Measurements from ENCODE around the gene OSBPL2.

DNA sequence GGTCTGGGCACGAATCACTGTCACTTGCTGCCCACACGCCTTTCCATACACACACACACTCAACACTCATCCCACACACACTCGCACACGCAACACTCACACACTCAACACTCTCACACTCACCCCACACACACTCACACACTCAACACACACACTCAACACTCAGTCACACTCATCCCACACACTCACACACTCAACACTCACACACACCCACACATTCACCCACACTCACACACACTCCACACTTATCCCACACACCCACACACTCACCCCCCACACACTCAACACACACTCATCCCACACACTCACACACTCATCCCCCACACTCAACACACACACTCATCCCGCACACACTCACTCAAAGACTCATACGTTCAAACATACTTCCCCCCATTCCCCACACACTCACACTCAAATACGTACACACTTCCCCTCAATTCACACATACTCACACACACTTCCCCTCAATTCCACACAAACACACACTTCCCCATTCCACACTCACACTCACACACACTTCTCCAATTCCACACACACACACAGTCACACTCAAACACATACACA, 9.3 kb upstream of the OSBPL2 start:
- TF ChIP-seq POLR2A (IDR thresholded peaks at IDR 0.05; ENCODE audit: low read depth, low read length) (no peak), TAF1 (IDR thresholded peaks at IDR 0.05; ENCODE audit: low read depth, low read length) (no peak), POLR2AphosphoS5 (IDR thresholded peaks at IDR 0.05; ENCODE audit: low read depth, low read length) (no peak)

Measured in GM12891 (cell line).